A549 (cell line): ENCODE measurements around the gene DTNB. TPM values are rescaled to one million over a fixed set of nuclear protein-coding genes. Genes with fewer than 3 reads are reported as not detected.

Experiments used
- ATAC-seq, 2 experiments: fragments of 200-7000 bp in 1 of 2; fragments of >200 bp in 1 of 2; cut with Nextera tagmentation in 1 of 2; cut with Tn5 transposase in 1 of 2; 3 replicates each; pipeline versions ENCODE4 v1.8.0 to v1.9.1; 2018 to 2020; ENCODE audit warnings: mild to moderate bottlenecking in 1 of 2, moderate library complexity in 1 of 2
- CTCF ChIA-PET: fragments of 300-600 bp; sonication (Branson Sonifier 250); formaldehyde crosslinking; extraction: SDS; loops from one replicate; lab custom pipeline; 2021; ENCODE audit warnings: antibody characterized with exemption, inconsistent platforms; lab: Yijun Ruan, JAX
- POLR2A ChIA-PET: fragments of 350-600 bp; formaldehyde crosslinking; extraction: SDS; loops from one replicate; lab custom pipeline; 2021; ENCODE audit warnings: antibody characterized with exemption, inconsistent platforms; lab: Yijun Ruan, JAX
- DNase-seq, 2 experiments: peaks; one replicate each; pipeline versions ENCODE4 v3.0.0 to v3.0.0-alpha.2; 2011 to 2016; ENCODE audit warnings: low read depth in 1 of 2, low spot score in 1 of 2
- FAIRE-seq: peaks from 2 replicates; lab custom pipeline; 2011; peaks lifted over from hg19 to GRCh38; lab: Jason Lieb, UNC
- H3K27ac ChIP-seq, 2 experiments: fragments of >200 bp; sonication (Bioruptor Twin); formaldehyde crosslinking; 3 replicates each; pipeline ENCODE4 v1.5.1; 2016 to 2017
- H3K4me1 ChIP-seq: fragments of >200 bp; sonication (Bioruptor Twin); formaldehyde crosslinking; 3 replicates; pipeline ENCODE4 v1.6.1; 2016
- H3K4me2 ChIP-seq: fragments of >200 bp; sonication (Bioruptor Twin); formaldehyde crosslinking; 3 replicates; pipeline ENCODE4 v1.6.1; 2016
- H3K4me3 ChIP-seq: fragments of >200 bp; sonication (Bioruptor Twin); formaldehyde crosslinking; 3 replicates; pipeline ENCODE4 v1.5.1; 2016
- H3K9me3 ChIP-seq: fragments of >200 bp; sonication (Bioruptor Twin); formaldehyde crosslinking; 3 replicates; pipeline ENCODE4 v1.6.1; 2016
- ATOH8 ChIP-seq: fragments of 250-450 bp; sonication (Bioruptor Pico); IDR thresholded peaks from 2 replicates; pipeline ENCODE4 v1.5.0; 2020; ENCODE audit warnings: low read depth, mild to moderate bottlenecking, moderate library complexity
- BHLHE40 ChIP-seq: IDR thresholded peaks from 2 replicates; pipeline ENCODE4 v1.6.1; 2012; ENCODE audit warnings: low read depth, low read length, inconsistent platforms
- CBX8 ChIP-seq: fragments of 200-600 bp; sonication (generic); IDR thresholded peaks from 2 replicates; pipeline ENCODE4 v1.6.1; 2016
- CHD2 ChIP-seq: fragments of 150-350 bp; IDR thresholded peaks from 2 replicates; pipeline ENCODE4 v1.6.1; 2014; ENCODE audit warnings: low read length; ENCODE audit not compliant: partially characterized antibody
- E2F6 ChIP-seq: IDR thresholded peaks from 2 replicates; pipeline ENCODE4 v1.6.1; 2012; ENCODE audit warnings: low read depth, borderline replicate concordance
- ELK1 ChIP-seq: fragments of 150-350 bp; IDR thresholded peaks from 2 replicates; pipeline ENCODE4 v1.6.1; 2014; ENCODE audit warnings: low read depth, mild to moderate bottlenecking, low read length
- HDAC2 ChIP-seq: fragments of 200-600 bp; sonication (generic); IDR thresholded peaks from 2 replicates; pipeline ENCODE4 v1.6.1; 2016
- HES2 ChIP-seq: fragments of >200 bp; sonication (Bioruptor Twin); formaldehyde crosslinking; IDR thresholded peaks from 2 replicates; pipeline ENCODE4 v1.6.1; 2016
- HMGXB4 ChIP-seq: fragments of 250-450 bp; sonication (Bioruptor Pico); IDR thresholded peaks from 2 replicates; pipeline ENCODE4 v1.5.0; 2021; ENCODE audit warnings: mild to moderate bottlenecking, moderate library complexity, borderline replicate concordance
- HOXA7 ChIP-seq: fragments of 250-450 bp; sonication (Bioruptor Pico); IDR thresholded peaks from 2 replicates; pipeline ENCODE4 v1.5.0; 2020; ENCODE audit warnings: mild to moderate bottlenecking, moderate library complexity
- KDM1A ChIP-seq: fragments of 200-600 bp; sonication (generic); IDR thresholded peaks from 2 replicates; pipeline ENCODE4 v1.6.1; 2016; ENCODE audit warnings: low read depth, mild to moderate bottlenecking
- NFE2L2 ChIP-seq: fragments of 150-350 bp; conservative IDR thresholded peaks from 2 replicates; pipeline ENCODE4 v1.6.1; 2014; ENCODE audit warnings: low read length
- NPAS2 ChIP-seq: fragments of 250-450 bp; sonication (Bioruptor Pico); IDR thresholded peaks from 2 replicates; pipeline ENCODE4 v1.8.0; 2022; ENCODE audit warnings: mild to moderate bottlenecking, moderate library complexity, borderline replicate concordance
- RCOR1 ChIP-seq: fragments of 150-350 bp; IDR thresholded peaks from 2 replicates; pipeline ENCODE4 v1.6.1; 2014; ENCODE audit warnings: antibody characterized with exemption, low read length, low read depth
- RFX5 ChIP-seq: fragments of 450-650 bp; IDR thresholded peaks from 2 replicates; pipeline ENCODE4 v1.7.1; 2014; ENCODE audit warnings: antibody characterized with exemption, mild to moderate bottlenecking, moderate library complexity
- USF2 ChIP-seq: fragments of 450-650 bp; IDR thresholded peaks from 2 replicates; pipeline ENCODE4 v1.6.1; 2014; ENCODE audit warnings: antibody characterized with exemption
- ZFP36 ChIP-seq: fragments of 450-650 bp; IDR thresholded peaks from 2 replicates; pipeline ENCODE4 v1.6.1; 2014; ENCODE audit warnings: borderline replicate concordance; ENCODE audit not compliant: partially characterized antibody
- ZSCAN20 ChIP-seq: fragments of 250-450 bp; sonication (Bioruptor Pico); IDR thresholded peaks from 2 replicates; pipeline ENCODE4 v1.8.0; 2022; ENCODE audit warnings: mild to moderate bottlenecking, moderate library complexity
- WGBS: methylation state at CpG from one replicate; pipeline ENCODE4 v1.1.6; 2017; ENCODE audit errors: missing lambda C conversion rate; 5-methylcytosine and 5-hydroxymethylcytosine counted together
- polyA plus RNA-seq, 4 experiments: library from polyadenylated mRNA; depleted of rRNA in 3 of 4; stranded (reverse); fragments of >200 nt; fragmentation: RNase III in 1 of 4; extraction: RNeasy Plus Mini Kit Qiagen cat#74134 plus additional on column Dnase treatment in 1 of 4; gene quantifications; 2 replicates in 3 of 4; 3 replicates in 1 of 4; pipeline ENCODE4 v1.2.3, GENCODE V29; 2011 to 2017

DTNB gene
- polyA plus RNA-seq, 2 of the 4 experiments (the other 2 are of a cell fraction): 11.2 to 32.6 TPM

GRCh38 chr2:25330937-25331336 is 342.4 kb downstream of the DTNB start:
- ChIA-PET CTCF (interaction anchor here (1.1 to 3.5 kb wide), 2 partner anchors 12 to 236 kb away, joined by 3 to 15 read pairs; partner anchors contain the start of gene DNMT3A), POLR2A (no interaction called here)
- no peak for FAIRE-seq
- Histone ChIP-seq H3K4me3 (no peak overlapping the region), H3K9me3 (peaks cover 16% of the 10 kb centered on the region; the same call in 2 of the 3 replicates), H3K27ac (no peak overlapping the region), H3K4me2 (no peak overlapping the region), H3K4me1 (no peaks in the 10 kb centered on the region)
- WGBS: 79% methylated on average over 4 of the region's 4 CpGs
- DNase-seq: no peak
- TF ChIP-seq ZSCAN20 (CRISPR knock-in tag): no peak
- TF ChIP-seq ELK1: no peak
- TF ChIP-seq E2F6: no peak
- TF ChIP-seq KDM1A: no peak
- TF ChIP-seq CBX8: no peak
- no peak for TF ChIP-seq HDAC2
- no peak for TF ChIP-seq ATOH8
- no peak for TF ChIP-seq USF2
- TF ChIP-seq NPAS2 (CRISPR knock-in tag): no peak
- TF ChIP-seq HES2: no peak
- TF ChIP-seq RCOR1: no peak
- no peak for TF ChIP-seq ZFP36
- ATAC-seq: no peak

- POLR2A ChIA-PET: no interaction called here
- peaks cover 16% of the 10 kb centered on the region; the same call in 2 of the 3 replicates for H3K9me3 ChIP-seq
- no peak for TF ChIP-seq HOXA7
- TF ChIP-seq CBX8: no peak
- no peak for TF ChIP-seq HMGXB4 (CRISPR knock-in tag)
- TF ChIP-seq RCOR1: no peak
- TF ChIP-seq CHD2: no peak
- no peak for TF ChIP-seq NFE2L2
- TF ChIP-seq RFX5: no peak
- no peak for TF ChIP-seq BHLHE40
- TF ChIP-seq KDM1A: no peak
- TF ChIP-seq, all 56 proteins: peak for 0
- no peak for FAIRE-seq
- CTCF ChIA-PET: interaction anchor here (3.5 kb wide), 1 partner anchor 12 kb away, joined by 15 read pairs; the partner anchor contains the start of gene DNMT3A
- Histone ChIP-seq H3K4me2 (no peak overlapping the region), H3K4me1 (no peaks in the 10 kb centered on the region), H3K4me3 (no peak overlapping the region), H3K27ac (no peak overlapping the region)
- DNase-seq: no peak
- no peak for ATAC-seq
- WGBS: 90% methylated on average over 8 of the region's 10 CpGs
Measured at GRCh38 chr2:25330273-25330672, 343.1 kb downstream of the DTNB start.
